ENCODE measurements around the gene USP20. TPM values are rescaled to one million over a fixed set of nuclear protein-coding genes. Genes with fewer than 3 reads are reported as not detected.

USP20 gene
- polyA plus RNA-seq, 1 of the 3 experiments (the other 2 are of a cell fraction) = 22.5 TPM

DNA sequence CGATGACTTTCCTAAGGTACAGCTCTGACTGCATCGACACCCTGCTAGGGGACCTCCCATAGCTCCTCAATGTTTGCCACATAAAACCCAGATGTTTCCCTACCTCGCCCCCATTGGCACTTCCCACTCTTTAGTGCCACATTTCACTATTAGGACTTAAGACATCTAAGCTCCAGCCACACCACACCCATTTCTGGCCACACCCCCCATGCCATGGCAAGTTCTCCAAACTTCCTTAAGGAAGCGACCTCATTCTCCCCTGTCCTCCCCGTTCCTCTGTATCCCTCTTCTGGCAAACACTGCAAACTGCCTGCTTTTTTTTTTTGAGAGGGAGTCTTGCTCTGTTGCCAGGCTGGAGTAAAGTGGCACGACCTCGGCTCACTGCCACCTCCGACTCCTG lies 62.9 kb downstream of the USP20 start:
- H3K9me3 ChIP-seq = no peaks in the 10 kb centered on the region
- no peak overlapping the region for H3K27ac ChIP-seq (ENCODE audit: low read depth in 2 of 2, low read length in 1 of 2)
- no peak overlapping the region for H2AFZ ChIP-seq (ENCODE audit: low read depth)
- ChIA-PET POLR2A (no interaction called here), CTCF (interaction anchor here (1.3 to 1.8 kb wide), 2 partner anchors 13 to 208 kb away, joined by 3 to 13 read pairs; no protein-coding TSS in a partner anchor)
- 95% methylated on average over 8 of the region's 8 CpGs for WGBS (ENCODE audit: low lambda C conversion rate)
- H3K9ac ChIP-seq = no peak overlapping the region
- H3K9me2 ChIP-seq = no peaks in the 10 kb centered on the region
- H4K20me1 ChIP-seq (ENCODE audit: insufficient read depth) = no peaks in the 10 kb centered on the region
- no peaks in the 10 kb centered on the region for H3F3A ChIP-seq (replicated peaks; ENCODE audit: insufficient read depth)
- peaks cover 4 to 30% of the 10 kb centered on the region in 2 experiments for H3K36me3 ChIP-seq (replicated peaks in 1 of 2; ENCODE audit: control insufficient read depth in 1 of 2, insufficient read depth in 2 of 2, low read length in 1 of 2)
- no peaks in the 10 kb centered on the region for H3K27me3 ChIP-seq (ENCODE audit: insufficient read depth)
- no peak overlapping the region for H3K4me3 ChIP-seq (ENCODE audit: low read depth in 2 of 2, low read length in 1 of 2)
- no peaks in the 10 kb centered on the region for H3K4me1 ChIP-seq (ENCODE audit: control insufficient read depth in 1 of 2, insufficient read depth in 2 of 2, low read depth in 1 of 2, low read length in 1 of 2)
- DNase-seq = no peak
- no peak for TF ChIP-seq RAD21 (IDR thresholded peaks at IDR 0.05; ENCODE audit: low read length)
- TF ChIP-seq, protein P1, sequence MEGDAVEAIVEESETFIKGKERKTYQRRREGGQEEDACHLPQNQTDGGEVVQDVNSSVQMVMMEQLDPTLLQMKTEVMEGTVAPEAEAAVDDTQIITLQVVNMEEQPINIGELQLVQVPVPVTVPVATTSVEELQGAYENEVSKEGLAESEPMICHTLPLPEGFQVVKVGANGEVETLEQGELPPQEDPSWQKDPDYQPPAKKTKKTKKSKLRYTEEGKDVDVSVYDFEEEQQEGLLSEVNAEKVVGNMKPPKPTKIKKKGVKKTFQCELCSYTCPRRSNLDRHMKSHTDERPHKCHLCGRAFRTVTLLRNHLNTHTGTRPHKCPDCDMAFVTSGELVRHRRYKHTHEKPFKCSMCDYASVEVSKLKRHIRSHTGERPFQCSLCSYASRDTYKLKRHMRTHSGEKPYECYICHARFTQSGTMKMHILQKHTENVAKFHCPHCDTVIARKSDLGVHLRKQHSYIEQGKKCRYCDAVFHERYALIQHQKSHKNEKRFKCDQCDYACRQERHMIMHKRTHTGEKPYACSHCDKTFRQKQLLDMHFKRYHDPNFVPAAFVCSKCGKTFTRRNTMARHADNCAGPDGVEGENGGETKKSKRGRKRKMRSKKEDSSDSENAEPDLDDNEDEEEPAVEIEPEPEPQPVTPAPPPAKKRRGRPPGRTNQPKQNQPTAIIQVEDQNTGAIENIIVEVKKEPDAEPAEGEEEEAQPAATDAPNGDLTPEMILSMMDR (IDR thresholded peaks at IDR 0.05) = peak; percentile 8; the same call in 1 of the 2 replicates
- H3K79me2 ChIP-seq (ENCODE audit: insufficient read depth) = no peaks in the 10 kb centered on the region
- H3K4me2 ChIP-seq = no peak overlapping the region

DNA sequence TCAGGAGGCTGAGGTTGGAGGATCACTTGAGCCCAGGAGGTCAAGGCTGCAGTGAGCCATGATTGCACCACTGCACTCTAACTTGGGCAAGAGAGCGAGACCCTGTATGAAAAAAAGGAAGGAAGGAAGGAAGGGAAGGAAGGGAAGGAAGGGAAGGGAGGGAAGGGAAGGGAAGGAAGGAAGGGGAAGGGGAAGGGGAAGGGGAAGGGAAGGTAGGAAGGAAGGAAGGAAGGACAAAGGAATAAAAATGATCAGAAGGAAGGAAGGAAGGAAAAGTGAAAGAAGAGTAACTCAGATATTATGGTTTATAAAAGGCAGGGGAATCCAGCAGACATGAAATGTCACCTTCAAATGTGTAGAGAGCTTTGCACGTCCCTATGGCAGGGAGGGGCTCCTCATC lies 64.4 kb downstream of the USP20 start:
- Histone ChIP-seq H3K9me2 (no peaks in the 10 kb centered on the region), H3K4me3 (ENCODE audit: low read depth in 2 of 2, low read length in 1 of 2) (no peak overlapping the region), H3K9ac (no peak overlapping the region), H3K79me2 (ENCODE audit: insufficient read depth) (no peaks in the 10 kb centered on the region), H3K4me1 (ENCODE audit: control insufficient read depth in 1 of 2, insufficient read depth in 2 of 2, low read depth in 1 of 2, low read length in 1 of 2) (no peaks in the 10 kb centered on the region; a peak in 1 of 4 replicates), H3K4me2 (no peak overlapping the region), H4K20me1 (ENCODE audit: insufficient read depth) (no peaks in the 10 kb centered on the region), H2AFZ (ENCODE audit: low read depth) (no peak overlapping the region), H3K27ac (ENCODE audit: low read depth in 2 of 2, low read length in 1 of 2) (no peak overlapping the region), H3K27me3 (ENCODE audit: insufficient read depth) (no peaks in the 10 kb centered on the region), H3K36me3 (replicated peaks in 1 of 2; ENCODE audit: control insufficient read depth in 1 of 2, insufficient read depth in 2 of 2, low read length in 1 of 2) (peaks cover 4 to 27% of the 10 kb centered on the region in 2 experiments), H3F3A (replicated peaks; ENCODE audit: insufficient read depth) (no peaks in the 10 kb centered on the region), H3K9me3 (no peaks in the 10 kb centered on the region)
- ChIA-PET CTCF (no interaction called here), POLR2A (no interaction called here)
- no peak for TF ChIP-seq RCOR1 (IDR thresholded peaks at IDR 0.05; ENCODE audit: low read length)
- TF ChIP-seq, protein P1 (IDR thresholded peaks at IDR 0.05) = no peak
- no peak for TF ChIP-seq MXI1 (IDR thresholded peaks at IDR 0.05; ENCODE audit: low read depth, low read length)
- TF ChIP-seq, protein P2, sequence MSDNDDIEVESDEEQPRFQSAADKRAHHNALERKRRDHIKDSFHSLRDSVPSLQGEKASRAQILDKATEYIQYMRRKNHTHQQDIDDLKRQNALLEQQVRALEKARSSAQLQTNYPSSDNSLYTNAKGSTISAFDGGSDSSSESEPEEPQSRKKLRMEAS (IDR thresholded peaks at IDR 0.05; ENCODE audit: low read depth) = no peak
- TF ChIP-seq MEF2A (IDR thresholded peaks at IDR 0.05; ENCODE audit: borderline replicate concordance, low read depth) = no peak
- no peak for TF ChIP-seq RFX5 (IDR thresholded peaks at IDR 0.05; ENCODE audit: low read length)
- no peak for TF ChIP-seq RAD21 (IDR thresholded peaks at IDR 0.05; ENCODE audit: low read length)
- TF ChIP-seq SMC3 (IDR thresholded peaks at IDR 0.05; ENCODE audit: low read depth, low read length) = no peak
- TF ChIP-seq, protein P3, sequence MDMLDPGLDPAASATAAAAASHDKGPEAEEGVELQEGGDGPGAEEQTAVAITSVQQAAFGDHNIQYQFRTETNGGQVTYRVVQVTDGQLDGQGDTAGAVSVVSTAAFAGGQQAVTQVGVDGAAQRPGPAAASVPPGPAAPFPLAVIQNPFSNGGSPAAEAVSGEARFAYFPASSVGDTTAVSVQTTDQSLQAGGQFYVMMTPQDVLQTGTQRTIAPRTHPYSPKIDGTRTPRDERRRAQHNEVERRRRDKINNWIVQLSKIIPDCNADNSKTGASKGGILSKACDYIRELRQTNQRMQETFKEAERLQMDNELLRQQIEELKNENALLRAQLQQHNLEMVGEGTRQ (IDR thresholded peaks at IDR 0.05; ENCODE audit: borderline replicate concordance, low read depth, low read length) = no peak
- no peak for TF ChIP-seq SIN3A (IDR thresholded peaks at IDR 0.05; ENCODE audit: borderline replicate concordance, low read depth, low read length)
- TF ChIP-seq POLR2AphosphoS5 (IDR thresholded peaks at IDR 0.05; ENCODE audit: low read depth, low read length) = no peak
- no peak for TF ChIP-seq FOSL2 (IDR thresholded peaks at IDR 0.05; ENCODE audit: borderline replicate concordance, low read depth)
- TF ChIP-seq FOXJ3 (CRISPR knock-in tag; IDR thresholded peaks at IDR 0.05) = no peak
- TF ChIP-seq JUND (IDR thresholded peaks at IDR 0.05) = no peak
- TF ChIP-seq TAF1 (IDR thresholded peaks at IDR 0.05; ENCODE audit: borderline replicate concordance, low read depth, low read length) = no peak
- TF ChIP-seq GATA2 (CRISPR knock-in tag; IDR thresholded peaks at IDR 0.05) = no peak
- TF ChIP-seq, protein P4, sequence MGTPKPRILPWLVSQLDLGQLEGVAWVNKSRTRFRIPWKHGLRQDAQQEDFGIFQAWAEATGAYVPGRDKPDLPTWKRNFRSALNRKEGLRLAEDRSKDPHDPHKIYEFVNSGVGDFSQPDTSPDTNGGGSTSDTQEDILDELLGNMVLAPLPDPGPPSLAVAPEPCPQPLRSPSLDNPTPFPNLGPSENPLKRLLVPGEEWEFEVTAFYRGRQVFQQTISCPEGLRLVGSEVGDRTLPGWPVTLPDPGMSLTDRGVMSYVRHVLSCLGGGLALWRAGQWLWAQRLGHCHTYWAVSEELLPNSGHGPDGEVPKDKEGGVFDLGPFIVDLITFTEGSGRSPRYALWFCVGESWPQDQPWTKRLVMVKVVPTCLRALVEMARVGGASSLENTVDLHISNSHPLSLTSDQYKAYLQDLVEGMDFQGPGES (IDR thresholded peaks at IDR 0.05; ENCODE audit: low read depth, low read length) = no peak
- TF ChIP-seq, protein P5, sequence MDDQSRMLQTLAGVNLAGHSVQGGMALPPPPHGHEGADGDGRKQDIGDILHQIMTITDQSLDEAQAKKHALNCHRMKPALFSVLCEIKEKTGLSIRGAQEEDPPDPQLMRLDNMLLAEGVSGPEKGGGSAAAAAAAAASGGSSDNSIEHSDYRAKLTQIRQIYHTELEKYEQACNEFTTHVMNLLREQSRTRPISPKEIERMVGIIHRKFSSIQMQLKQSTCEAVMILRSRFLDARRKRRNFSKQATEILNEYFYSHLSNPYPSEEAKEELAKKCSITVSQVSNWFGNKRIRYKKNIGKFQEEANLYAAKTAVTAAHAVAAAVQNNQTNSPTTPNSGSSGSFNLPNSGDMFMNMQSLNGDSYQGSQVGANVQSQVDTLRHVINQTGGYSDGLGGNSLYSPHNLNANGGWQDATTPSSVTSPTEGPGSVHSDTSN (IDR thresholded peaks at IDR 0.05) = no peak
- TF ChIP-seq GABPA (IDR thresholded peaks at IDR 0.05; ENCODE audit: low read depth) = no peak
- 98% methylated on average over 2 of the region's 2 CpGs for WGBS (ENCODE audit: low lambda C conversion rate)
- no peak for DNase-seq
